Testis (tissue), 2 donors: ENCODE results near the gene EPHX1.

Source experiments
- CTCF ChIP-seq, 3 experiments: fragments of 450-650 bp in 2 of 3; fragments of 200-600 bp in 1 of 3; sonication (generic) in 1 of 3; IDR thresholded peaks; one replicate each; pipeline ENCODE4 v1.5.1; 2016 to 2019; ENCODE audit warnings: antibody characterized with exemption in 3 of 3, mild to moderate bottlenecking in 2 of 3, moderate library complexity in 1 of 3
- POLR2A ChIP-seq: fragments of 450-650 bp; IDR thresholded peaks from one replicate; pipeline ENCODE4 v1.6.1; 2017; ENCODE audit warnings: antibody characterized with exemption, mild to moderate bottlenecking, moderate library complexity

- TF ChIP-seq CTCF (IDR thresholded peaks at IDR 0.05) (no peak), POLR2A (no peak)
These were observed 33.0 kb downstream of the EPHX1 start for GRCh38 chr1:225842788-225843425.
